ENCODE results near the gene RASL10B.

GRCh38 chr17:35784895-35785294 lies 53.5 kb downstream of the RASL10B start:
- TF ChIP-seq EZH2 (IDR thresholded peaks at IDR 0.05; ENCODE audit: insufficient read depth, poor library complexity, severe bottlenecking) = no peak
- no peak for TF ChIP-seq EZH2phosphoT487 (IDR thresholded peaks at IDR 0.05; ENCODE audit: insufficient read depth, low read depth)
